Measurements from ENCODE around the gene PCNX2.

PCNX2 gene

GRCh38 chr1:232999956-233000625 is 295.4 kb downstream of the PCNX2 start:
- DNase-seq, result no peak

- no peak for DNase-seq
Observed at GRCh38 chr1:232998646-232999045, 296.9 kb downstream of the PCNX2 start.

- no peak for DNase-seq
Observed at GRCh38 chr1:232998138-232998537, 297.4 kb downstream of the PCNX2 start.

GRCh38 chr1:232996143-232996542 is 299.4 kb downstream of the PCNX2 start:
- DNase-seq, result no peak

DNA sequence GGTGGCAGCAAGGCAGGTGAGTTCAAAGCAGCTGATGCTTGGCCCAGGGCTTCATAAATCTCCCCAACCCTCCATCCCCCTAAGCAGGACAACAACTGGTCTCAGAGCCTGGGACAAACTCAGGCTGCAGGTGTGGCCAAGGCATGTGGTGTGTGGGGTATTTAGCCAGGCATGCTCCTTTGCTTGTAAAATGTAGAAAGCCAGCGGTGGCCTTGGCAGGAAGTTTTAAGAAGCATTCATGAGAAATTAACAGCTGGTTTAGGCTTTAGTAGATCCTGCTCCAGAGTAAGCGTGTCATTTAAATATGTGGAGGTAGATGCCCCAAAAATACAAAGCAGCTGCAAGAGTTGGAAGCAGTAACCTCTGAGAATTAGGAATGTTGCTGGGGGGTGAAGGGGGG is 300.3 kb downstream of the PCNX2 start:
- no peak for DNase-seq

DNA sequence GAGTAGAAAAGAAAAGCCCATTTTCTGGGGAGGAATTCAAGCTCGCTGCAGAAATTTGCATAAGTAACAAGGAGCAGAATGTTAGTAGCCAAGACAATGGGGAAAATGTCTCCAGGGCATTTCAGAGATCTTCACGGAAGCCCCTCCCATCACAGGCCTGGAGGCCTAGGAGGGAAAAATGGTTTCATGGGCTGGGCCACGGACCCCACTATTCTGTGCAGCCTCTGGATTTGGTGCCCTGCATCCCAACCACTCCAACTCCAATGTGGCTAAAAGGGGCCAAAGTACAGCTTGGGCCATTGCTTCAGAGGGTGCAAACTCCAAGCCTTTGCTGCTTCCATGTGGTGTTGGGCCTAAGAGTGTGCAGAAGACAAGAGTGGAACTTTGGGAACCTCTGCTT is 302.0 kb downstream of the PCNX2 start:
- no peak for DNase-seq

DNA sequence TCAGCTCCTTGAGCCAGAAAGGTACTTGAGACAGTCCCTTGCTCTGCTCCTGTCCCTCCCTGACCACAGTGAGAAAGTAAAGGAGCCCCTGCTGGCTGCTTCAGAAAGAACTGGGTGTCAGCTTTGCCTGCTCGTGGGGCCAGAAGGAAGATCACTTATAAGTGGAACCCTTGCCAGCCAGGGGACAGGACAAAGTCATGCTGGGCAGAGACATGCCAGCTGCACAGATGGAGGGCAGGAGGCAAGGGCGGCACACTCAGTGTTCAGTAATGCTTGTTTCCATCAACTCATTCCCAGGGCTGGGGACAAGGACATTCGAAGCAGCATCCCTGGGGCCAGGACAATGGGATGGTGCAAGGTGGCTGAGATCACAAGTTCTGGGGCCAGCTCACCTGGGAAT is 303.3 kb downstream of the PCNX2 start:
- DNase-seq, result no peak

DNA sequence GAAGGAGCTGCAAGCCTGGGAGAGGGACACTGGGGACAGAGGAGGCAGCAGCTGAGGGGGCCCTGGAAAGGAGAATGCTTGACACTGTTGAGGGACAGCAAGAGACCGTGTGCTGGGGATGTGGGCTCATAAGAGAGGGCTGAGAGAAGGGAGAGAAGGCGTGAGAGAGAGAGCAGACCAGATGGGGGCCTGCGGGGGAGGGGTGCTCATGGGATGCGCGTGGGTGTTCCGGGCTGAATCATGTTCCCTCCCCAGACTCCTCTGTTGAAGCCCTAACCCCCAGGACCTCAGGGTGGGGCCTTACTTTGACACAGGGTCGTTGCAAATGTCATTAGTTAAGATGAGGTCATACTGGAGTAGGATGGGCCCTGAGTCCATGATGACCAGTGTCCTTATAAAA is 304.3 kb downstream of the PCNX2 start:
- no peak for DNase-seq

DNA sequence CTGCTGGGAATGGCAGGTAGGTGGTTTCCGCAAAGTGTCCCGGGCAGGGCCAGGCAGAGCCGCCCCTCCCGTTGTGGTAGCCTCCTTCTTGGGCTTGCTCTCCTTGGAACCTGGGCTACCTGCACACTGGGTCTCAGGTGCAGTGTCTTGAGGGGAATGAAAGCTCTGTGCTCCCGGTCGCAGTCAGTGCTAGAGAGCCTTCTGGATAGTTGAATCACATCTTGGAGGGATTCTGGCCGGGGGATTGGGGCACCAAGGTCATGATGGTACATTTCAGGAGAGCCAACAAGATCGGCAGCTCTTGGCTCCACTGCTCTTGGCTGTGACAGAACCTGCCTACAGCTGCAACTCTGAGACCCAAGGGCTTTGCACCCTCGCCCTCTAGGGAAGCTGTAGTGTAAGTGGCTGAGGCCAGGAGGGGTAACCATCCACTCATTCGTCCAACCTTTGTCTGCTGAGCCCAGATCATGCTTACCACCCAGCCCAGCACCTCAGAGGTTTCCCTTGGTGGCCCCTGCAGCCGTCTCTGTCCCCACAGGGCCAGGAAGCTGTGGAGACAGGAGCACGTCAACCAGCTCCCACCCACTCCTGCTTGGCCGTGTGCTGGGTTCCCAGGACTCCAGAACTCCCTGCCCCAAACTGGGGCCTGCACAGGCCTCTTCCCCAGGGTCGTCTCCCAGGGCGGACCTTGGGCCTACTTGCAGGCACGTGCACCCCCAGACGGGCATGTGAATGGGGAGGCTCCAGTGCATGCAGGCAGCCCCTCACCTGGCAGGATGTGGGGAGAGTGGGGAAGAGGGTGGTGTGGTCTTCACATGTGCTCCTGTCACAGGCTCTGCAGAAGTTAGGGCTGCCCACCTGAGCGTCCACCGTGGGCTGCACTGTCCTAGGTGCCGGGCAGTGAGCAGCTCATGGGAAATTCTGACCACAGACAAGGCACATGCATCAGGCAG is 305.1 kb downstream of the PCNX2 start:
- no peak for DNase-seq

- DNase-seq, result no peak
Observed at GRCh38 chr1:232988572-232989040, 306.9 kb downstream of the PCNX2 start.

- no peak for DNase-seq
Observed at GRCh38 chr1:232987774-232988140, 307.8 kb downstream of the PCNX2 start.

GRCh38 chr1:232987046-232987773 is 308.3 kb downstream of the PCNX2 start:
- no peak for DNase-seq

DNA sequence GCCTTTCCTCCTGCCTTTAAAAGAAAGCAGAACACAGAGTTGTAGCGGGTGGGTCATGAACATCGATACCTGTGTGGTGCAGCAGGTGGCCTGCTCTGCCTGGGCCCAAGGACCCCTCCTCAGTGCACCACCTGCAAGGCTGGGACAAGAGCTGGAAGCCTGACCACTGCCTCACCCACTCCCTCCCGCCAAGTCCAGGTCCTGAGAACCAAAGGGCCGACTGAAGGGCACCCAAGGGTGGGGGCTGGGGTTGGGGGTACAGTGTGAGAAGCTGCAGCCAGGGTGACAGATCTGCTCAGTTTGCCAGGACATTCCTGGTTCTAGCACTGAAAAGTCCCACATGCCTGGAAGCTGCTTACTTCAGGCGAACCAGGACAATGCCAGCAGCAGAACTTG is 309.0 kb downstream of the PCNX2 start:
- no peak for DNase-seq

- DNase-seq, result no peak
Observed at GRCh38 chr1:232985882-232986526, 309.5 kb downstream of the PCNX2 start.

- DNase-seq, result no peak
Observed at GRCh38 chr1:232984577-232985425, 310.7 kb downstream of the PCNX2 start.

DNA sequence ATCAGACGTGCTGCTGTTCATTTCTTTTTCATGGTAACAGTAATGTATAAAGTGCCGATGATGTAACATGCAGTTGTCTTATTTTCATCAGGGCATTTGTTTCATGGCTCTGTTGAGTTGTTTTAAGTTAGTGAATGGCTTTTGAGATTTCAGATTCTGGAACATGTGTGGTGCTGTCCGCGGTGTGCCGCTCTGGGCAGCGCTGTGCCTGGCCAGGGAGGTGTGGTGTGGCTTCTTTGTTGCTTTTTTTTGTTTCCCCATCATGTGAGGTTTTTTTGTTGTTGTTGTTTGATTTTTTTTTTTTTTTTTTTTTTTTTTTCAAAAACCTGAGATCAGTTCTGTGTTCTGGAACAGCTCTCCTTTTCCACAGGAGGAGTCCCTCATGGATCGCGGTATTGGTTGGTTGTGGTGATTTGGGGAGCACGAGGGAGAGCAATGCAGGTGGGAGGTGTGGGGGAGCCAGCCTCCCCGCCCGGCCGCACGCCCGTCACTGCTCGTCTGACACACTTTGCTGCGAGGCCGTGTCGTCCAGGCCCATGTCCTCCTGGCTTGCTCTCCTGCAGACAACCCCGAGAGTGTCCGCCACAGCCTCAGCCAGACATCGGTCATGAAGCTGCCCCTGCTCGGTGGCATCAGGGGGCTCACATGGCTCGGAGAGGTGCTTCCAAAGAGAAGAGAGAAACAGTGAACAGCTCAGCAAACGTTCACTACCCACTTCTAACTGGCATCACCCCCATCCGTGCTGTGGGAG is 311.5 kb downstream of the PCNX2 start:
- no peak for DNase-seq

- DNase-seq, result no peak
Observed at GRCh38 chr1:232983375-232983774, 312.1 kb downstream of the PCNX2 start.

DNA sequence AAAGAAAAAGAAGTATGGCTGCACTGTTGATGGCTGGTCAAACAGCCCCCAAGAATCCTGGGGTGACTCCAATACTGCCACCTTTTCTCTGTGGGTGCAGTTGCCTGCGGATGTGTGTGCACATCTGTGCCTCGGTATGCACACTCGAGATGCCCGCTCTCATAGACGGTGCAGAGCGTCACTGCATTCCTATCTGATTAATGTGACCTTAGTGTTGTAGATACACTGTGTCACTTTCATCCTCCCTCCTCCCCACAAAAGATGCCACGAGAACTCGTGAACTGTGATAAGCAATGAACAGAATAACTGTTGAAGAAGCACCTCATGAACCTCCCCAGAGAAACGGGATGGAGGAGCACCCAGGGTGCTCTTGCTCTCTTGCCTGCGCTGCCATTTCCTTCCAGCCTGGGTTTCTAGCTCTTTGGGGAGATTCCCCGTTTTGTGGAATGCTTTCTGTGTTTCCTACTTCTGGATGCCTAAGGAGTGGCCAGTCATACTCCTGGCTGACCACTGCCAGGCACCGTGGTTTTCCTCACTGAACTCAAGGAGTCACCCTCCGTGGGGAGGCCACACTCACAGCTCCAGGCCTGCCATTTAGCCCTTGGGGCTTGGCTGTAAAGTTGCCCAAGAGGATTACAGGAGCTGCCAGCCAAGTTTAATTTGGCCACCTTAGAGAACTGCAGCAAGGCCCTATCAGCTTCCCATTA is 313.1 kb downstream of the PCNX2 start:
- no peak for DNase-seq

DNA sequence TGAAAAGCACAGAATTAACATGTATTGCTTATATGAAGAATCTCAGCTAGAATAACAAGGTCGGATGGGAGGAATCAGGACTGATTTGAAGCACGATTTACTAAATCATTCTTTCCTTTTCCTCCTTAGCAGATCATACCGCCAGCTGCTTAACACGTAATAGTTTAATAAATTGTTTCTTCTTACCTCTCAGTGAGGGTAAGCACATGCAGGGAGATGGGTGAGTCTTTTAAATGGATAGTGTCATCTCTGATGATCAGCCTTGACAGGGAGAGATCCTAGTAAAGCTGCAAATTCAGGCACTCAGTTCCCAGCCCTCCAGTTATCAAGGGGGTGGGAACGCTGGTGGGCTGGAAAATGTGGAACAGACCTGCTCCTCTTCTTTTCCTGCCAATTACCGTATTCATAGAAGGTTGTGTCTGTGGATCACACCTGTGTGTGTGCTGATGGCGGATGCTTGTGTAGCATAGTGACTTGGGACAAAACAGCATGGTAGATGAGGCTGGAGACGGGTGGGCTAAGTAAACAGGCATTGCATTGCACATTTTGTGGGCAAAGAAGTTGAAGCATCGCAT is 314.5 kb downstream of the PCNX2 start:
- no peak for DNase-seq

DNA sequence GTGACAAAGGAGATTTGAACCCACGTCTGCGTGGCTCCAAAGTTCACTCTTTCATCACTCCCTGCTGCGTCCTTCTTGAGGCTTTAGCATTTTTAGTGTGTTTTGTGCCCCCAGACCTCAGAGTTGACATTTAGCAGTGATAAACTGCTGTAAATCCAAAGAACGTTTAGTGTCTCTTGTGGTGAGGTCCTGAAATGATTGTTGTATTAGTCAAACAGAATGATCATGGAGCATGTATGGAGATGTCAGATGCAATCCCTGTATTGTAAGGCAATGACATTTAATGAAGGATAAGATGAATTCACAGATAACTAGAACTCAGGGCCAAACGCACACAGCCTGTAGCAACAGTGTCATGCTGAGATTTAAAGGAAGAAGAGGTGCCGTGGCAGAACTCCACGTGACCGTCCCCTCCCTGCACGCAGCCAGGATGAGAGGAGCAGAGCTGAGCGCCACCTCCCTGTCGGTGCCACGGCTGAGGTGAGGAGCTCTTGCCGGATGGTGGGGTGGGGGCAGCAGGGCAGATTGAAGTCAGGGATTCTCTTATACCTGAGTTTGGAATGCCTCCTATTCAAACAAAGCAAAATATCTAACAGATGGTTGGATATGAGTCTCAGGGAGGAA is 315.1 kb downstream of the PCNX2 start:
- no peak for DNase-seq
